Keratinocyte (primary cell): ENCODE measurements around the gene C11orf24.

ENCODE experiments used
- EZH2 ChIP-seq: IDR thresholded peaks from one replicate; pipeline ENCODE4 v1.6.1; 2012; ENCODE audit warnings: inconsistent platforms, mild to moderate bottlenecking, low read length, moderate library complexity
- TF ChIP-seq, protein P1 (sequence below), 3 experiments: IDR thresholded peaks in 1 of 3; conservative IDR thresholded peaks in 1 of 3; optimal IDR thresholded peaks in 1 of 3; 2 replicates in 2 of 3; 3 replicates in 1 of 3; pipeline versions ENCODE3 to v1.5.1; 2011; ENCODE audit warnings: low read length in 3 of 3, mild to moderate bottlenecking in 3 of 3, moderate library complexity in 2 of 3, control low read depth in 1 of 3, inconsistent platforms in 1 of 3; ENCODE audit not compliant: insufficient read depth in 2 of 3; ENCODE audit errors: extremely low read depth in 1 of 3

DNA sequence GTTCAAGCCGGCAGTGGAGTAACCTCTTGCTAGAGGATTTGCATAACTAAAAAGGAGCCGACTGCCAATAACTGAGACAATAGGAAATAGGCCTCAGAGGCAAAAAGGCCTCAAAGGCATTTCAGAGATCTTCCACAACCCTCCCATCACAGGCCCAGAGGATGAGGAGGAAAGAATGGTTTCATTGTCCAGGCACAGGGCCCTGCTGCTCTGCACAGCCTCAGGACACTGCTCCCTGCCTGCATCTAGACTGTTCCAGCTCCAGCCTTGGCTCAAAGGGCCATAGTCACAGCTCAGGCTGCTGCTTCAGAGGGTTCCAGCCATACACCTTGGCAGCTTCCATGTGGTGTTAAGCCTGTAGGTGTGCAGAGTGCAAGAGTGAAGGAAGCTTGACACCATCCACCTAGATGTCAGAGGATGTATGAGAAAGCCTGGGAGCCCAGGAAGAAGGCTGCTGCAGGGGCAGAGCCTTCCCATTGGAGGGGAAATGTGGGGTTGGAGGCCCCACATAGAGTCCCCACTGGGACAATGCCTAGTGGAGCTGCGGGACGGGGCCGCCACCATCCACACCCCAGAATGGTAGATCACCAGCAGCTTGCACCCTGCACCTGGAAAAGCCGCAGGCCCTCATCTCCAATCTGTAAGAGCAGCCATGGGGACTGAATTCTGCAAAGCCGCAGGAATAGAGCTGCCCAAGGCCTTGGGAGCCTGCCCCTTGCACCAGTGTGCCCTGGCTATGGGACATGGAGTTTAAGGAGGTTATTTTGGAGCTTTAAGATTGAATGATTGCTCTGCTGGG, 32.4 kb upstream of the C11orf24 start:
- TF ChIP-seq, protein P1, sequence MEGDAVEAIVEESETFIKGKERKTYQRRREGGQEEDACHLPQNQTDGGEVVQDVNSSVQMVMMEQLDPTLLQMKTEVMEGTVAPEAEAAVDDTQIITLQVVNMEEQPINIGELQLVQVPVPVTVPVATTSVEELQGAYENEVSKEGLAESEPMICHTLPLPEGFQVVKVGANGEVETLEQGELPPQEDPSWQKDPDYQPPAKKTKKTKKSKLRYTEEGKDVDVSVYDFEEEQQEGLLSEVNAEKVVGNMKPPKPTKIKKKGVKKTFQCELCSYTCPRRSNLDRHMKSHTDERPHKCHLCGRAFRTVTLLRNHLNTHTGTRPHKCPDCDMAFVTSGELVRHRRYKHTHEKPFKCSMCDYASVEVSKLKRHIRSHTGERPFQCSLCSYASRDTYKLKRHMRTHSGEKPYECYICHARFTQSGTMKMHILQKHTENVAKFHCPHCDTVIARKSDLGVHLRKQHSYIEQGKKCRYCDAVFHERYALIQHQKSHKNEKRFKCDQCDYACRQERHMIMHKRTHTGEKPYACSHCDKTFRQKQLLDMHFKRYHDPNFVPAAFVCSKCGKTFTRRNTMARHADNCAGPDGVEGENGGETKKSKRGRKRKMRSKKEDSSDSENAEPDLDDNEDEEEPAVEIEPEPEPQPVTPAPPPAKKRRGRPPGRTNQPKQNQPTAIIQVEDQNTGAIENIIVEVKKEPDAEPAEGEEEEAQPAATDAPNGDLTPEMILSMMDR (optimal IDR thresholded peaks at IDR 0.05 in 1 of 3, IDR thresholded peaks at IDR 0.05 in 1 of 3, conservative IDR thresholded peaks at IDR 0.05 in 1 of 3; ENCODE audit: extremely low read depth in 1 of 3, insufficient read depth in 2 of 3, low read length in 3 of 3) = no peak
- no peak for TF ChIP-seq EZH2
